Stimulated activated naive CD8-positive, alpha-beta T cell treated with anti-CD3 and anti-CD28 coated beads, Interleukin-15, Interleukin-2, amounts not matched to agents 100 ng/mL and 50 ng/mL, for 24 hours (primary cell): ENCODE results near the gene ATF7.
"Not testable (repeated sequence)": the region's sequence is repeated elsewhere in the genome, so short reads cannot be mapped to it uniquely, and the experiment has no call there.

Experiments used
- H3K27ac Mint-ChIP-seq: one replicate; pipeline ENCODE4 v1.8.0; 2021; ENCODE audit warnings: mild to moderate bottlenecking, mixed read lengths
- H3K27me3 Mint-ChIP-seq: one replicate; pipeline ENCODE4 v1.8.0; 2021; ENCODE audit warnings: mixed read lengths
- H3K36me3 Mint-ChIP-seq: one replicate; pipeline ENCODE4 v1.8.0; 2021; ENCODE audit warnings: low read depth, mixed read lengths
- H3K4me1 Mint-ChIP-seq: one replicate; pipeline ENCODE4 v1.8.0; 2021; ENCODE audit warnings: low read depth, mixed read lengths
- H3K4me3 Mint-ChIP-seq: one replicate; pipeline ENCODE4 v1.8.0; 2021; ENCODE audit warnings: mild to moderate bottlenecking, mixed read lengths
- H3K9me3 Mint-ChIP-seq: one replicate; pipeline ENCODE4 v1.8.0; 2021; ENCODE audit warnings: mixed read lengths

ATF7 gene

GRCh38 chr12:53552361-53553327, 73.5 kb downstream of the ATF7 start:
- Mint-ChIP-seq H3K4me1 (peaks cover 5% of the 10 kb centered on the region), H3K27me3 (no peaks in the 10 kb centered on the region), H3K9me3 (no peaks in the 10 kb centered on the region), H3K27ac (no peak overlapping the region), H3K4me3 (no peak overlapping the region), H3K36me3 (peaks cover 18% of the 10 kb centered on the region)

GRCh38 chr12:53551889-53552291, 74.3 kb downstream of the ATF7 start:
- Mint-ChIP-seq H3K27ac (no peak overlapping the region), H3K4me1 (peaks cover 5% of the 10 kb centered on the region), H3K27me3 (no peaks in the 10 kb centered on the region), H3K9me3 (no peaks in the 10 kb centered on the region), H3K36me3 (peaks cover 18% of the 10 kb centered on the region), H3K4me3 (no peak overlapping the region)

GRCh38 chr12:53550595-53550994, 75.6 kb downstream of the ATF7 start:
- Mint-ChIP-seq H3K36me3 (peaks cover 18% of the 10 kb centered on the region), H3K27me3 (no peaks in the 10 kb centered on the region), H3K27ac (no peak overlapping the region), H3K4me1 (peaks cover 5% of the 10 kb centered on the region), H3K4me3 (no peak overlapping the region), H3K9me3 (no peaks in the 10 kb centered on the region)

- peaks cover 18% of the 10 kb centered on the region for H3K36me3 Mint-ChIP-seq
- not testable (repeated sequence) for H3K9me3 Mint-ChIP-seq, H3K4me1 Mint-ChIP-seq, H3K27ac Mint-ChIP-seq, H3K27me3 Mint-ChIP-seq, H3K4me3 Mint-ChIP-seq
Observed at GRCh38 chr12:53550131-53550530, 76.1 kb downstream of the ATF7 start.

- not testable (repeated sequence) for H3K27me3 Mint-ChIP-seq, H3K4me3 Mint-ChIP-seq, H3K9me3 Mint-ChIP-seq, H3K27ac Mint-ChIP-seq
- H3K4me1 Mint-ChIP-seq, result peaks cover 15% of the 10 kb centered on the region
- peaks cover 25% of the 10 kb centered on the region for H3K36me3 Mint-ChIP-seq
Observed at GRCh38 chr12:53548354-53548753, 77.8 kb downstream of the ATF7 start.

GRCh38 chr12:53543539-53543938, 82.6 kb downstream of the ATF7 start:
- Mint-ChIP-seq H3K27ac (peak overlapping the region; percentile 61), H3K9me3 (no peaks in the 10 kb centered on the region), H3K4me1 (peaks cover 12% of the 10 kb centered on the region), H3K4me3 (no peak overlapping the region), H3K36me3 (peaks cover 25% of the 10 kb centered on the region), H3K27me3 (no peaks in the 10 kb centered on the region)

- Mint-ChIP-seq H3K36me3 (peaks cover 42% of the 10 kb centered on the region), H3K4me3 (no peak overlapping the region), H3K27me3 (no peaks in the 10 kb centered on the region), H3K27ac (no peak overlapping the region), H3K9me3 (no peaks in the 10 kb centered on the region), H3K4me1 (peaks cover 12% of the 10 kb centered on the region)
Observed at GRCh38 chr12:53539526-53539925, 86.7 kb downstream of the ATF7 start.

GRCh38 chr12:53538209-53538689, 87.9 kb downstream of the ATF7 start:
- H3K27me3 Mint-ChIP-seq, result no peaks in the 10 kb centered on the region
- peaks cover 1% of the 10 kb centered on the region for H3K4me1 Mint-ChIP-seq
- no peaks in the 10 kb centered on the region for H3K9me3 Mint-ChIP-seq
- H3K27ac Mint-ChIP-seq, result no peak overlapping the region
- no peak overlapping the region for H3K4me3 Mint-ChIP-seq
- peaks cover 44% of the 10 kb centered on the region for H3K36me3 Mint-ChIP-seq

- Mint-ChIP-seq H3K36me3 (peaks cover 48% of the 10 kb centered on the region), H3K4me1 (no peaks in the 10 kb centered on the region), H3K27ac (no peak overlapping the region), H3K4me3 (no peak overlapping the region), H3K27me3 (no peaks in the 10 kb centered on the region), H3K9me3 (no peaks in the 10 kb centered on the region)
Observed at GRCh38 chr12:53536962-53537361, 89.2 kb downstream of the ATF7 start.

- Mint-ChIP-seq H3K27ac (no peak overlapping the region), H3K9me3 (no peaks in the 10 kb centered on the region), H3K36me3 (peaks cover 41% of the 10 kb centered on the region), H3K4me1 (no peaks in the 10 kb centered on the region), H3K27me3 (no peaks in the 10 kb centered on the region), H3K4me3 (no peak overlapping the region)
Observed at GRCh38 chr12:53533471-53533870, 92.7 kb downstream of the ATF7 start.

- Mint-ChIP-seq H3K4me1 (no peaks in the 10 kb centered on the region), H3K36me3 (peaks cover 41% of the 10 kb centered on the region), H3K9me3 (no peaks in the 10 kb centered on the region), H3K27ac (no peak overlapping the region), H3K27me3 (no peaks in the 10 kb centered on the region), H3K4me3 (no peak overlapping the region)
Observed at GRCh38 chr12:53532524-53533445, 93.4 kb downstream of the ATF7 start.

- H3K36me3 Mint-ChIP-seq, result peaks cover 37% of the 10 kb centered on the region
- no peak overlapping the region for H3K4me3 Mint-ChIP-seq
- no peak overlapping the region for H3K27ac Mint-ChIP-seq
- no peaks in the 10 kb centered on the region for H3K9me3 Mint-ChIP-seq
- no peaks in the 10 kb centered on the region for H3K4me1 Mint-ChIP-seq
- H3K27me3 Mint-ChIP-seq, result no peaks in the 10 kb centered on the region
Observed at GRCh38 chr12:53532021-53532420, 94.2 kb downstream of the ATF7 start.

- Mint-ChIP-seq H3K36me3 (peaks cover 34% of the 10 kb centered on the region), H3K4me3 (no peak overlapping the region), H3K27me3 (no peaks in the 10 kb centered on the region), H3K4me1 (no peaks in the 10 kb centered on the region), H3K27ac (no peak overlapping the region), H3K9me3 (no peaks in the 10 kb centered on the region)
Observed at GRCh38 chr12:53530920-53531319, 95.3 kb downstream of the ATF7 start.

- Mint-ChIP-seq H3K4me1 (no peaks in the 10 kb centered on the region), H3K27ac (no peak overlapping the region), H3K27me3 (no peaks in the 10 kb centered on the region), H3K36me3 (peaks cover 33% of the 10 kb centered on the region), H3K9me3 (no peaks in the 10 kb centered on the region), H3K4me3 (no peak overlapping the region)
Observed at GRCh38 chr12:53530061-53530460, 96.1 kb downstream of the ATF7 start.

GRCh38 chr12:53524476-53524875, 101.7 kb downstream of the ATF7 start:
- Mint-ChIP-seq H3K9me3 (no peaks in the 10 kb centered on the region), H3K36me3 (peaks cover 34% of the 10 kb centered on the region), H3K27ac (no peak overlapping the region), H3K4me3 (no peak overlapping the region), H3K27me3 (no peaks in the 10 kb centered on the region), H3K4me1 (no peaks in the 10 kb centered on the region)
